B cell (primary cell): Measurements from ENCODE around the gene PLEKHN1.

Experiments
- CTCF ChIP-seq: fragments of 200-600 bp; IDR thresholded peaks from one replicate; pipeline ENCODE4 v1.8.0; 2022; ENCODE audit warnings: antibody characterized with exemption, mild to moderate bottlenecking
- EZH2 ChIP-seq: IDR thresholded peaks from 2 replicates; pipeline ENCODE4 v1.6.1; 2012; ENCODE audit warnings: borderline replicate concordance, low read depth, mild to moderate bottlenecking, moderate library complexity, low read length; ENCODE audit not compliant: insufficient read depth, poor library complexity, severe bottlenecking

GRCh38 chr1:979744-980072 lies 13.4 kb downstream of the PLEKHN1 start:
- TF ChIP-seq CTCF (no peak), EZH2 (no peak)
